ENCODE measurements around the gene FAM185A. TPM values are rescaled to one million over a fixed set of nuclear protein-coding genes. Genes with fewer than 3 reads are reported as not detected.
"Not testable (repeated sequence)": the region's sequence is repeated elsewhere in the genome, so short reads cannot be mapped to it uniquely, and the experiment has no call there.

The FAM185A gene
- total RNA-seq, 1 donor from 2014 or later, result 7.7 TPM

DNA sequence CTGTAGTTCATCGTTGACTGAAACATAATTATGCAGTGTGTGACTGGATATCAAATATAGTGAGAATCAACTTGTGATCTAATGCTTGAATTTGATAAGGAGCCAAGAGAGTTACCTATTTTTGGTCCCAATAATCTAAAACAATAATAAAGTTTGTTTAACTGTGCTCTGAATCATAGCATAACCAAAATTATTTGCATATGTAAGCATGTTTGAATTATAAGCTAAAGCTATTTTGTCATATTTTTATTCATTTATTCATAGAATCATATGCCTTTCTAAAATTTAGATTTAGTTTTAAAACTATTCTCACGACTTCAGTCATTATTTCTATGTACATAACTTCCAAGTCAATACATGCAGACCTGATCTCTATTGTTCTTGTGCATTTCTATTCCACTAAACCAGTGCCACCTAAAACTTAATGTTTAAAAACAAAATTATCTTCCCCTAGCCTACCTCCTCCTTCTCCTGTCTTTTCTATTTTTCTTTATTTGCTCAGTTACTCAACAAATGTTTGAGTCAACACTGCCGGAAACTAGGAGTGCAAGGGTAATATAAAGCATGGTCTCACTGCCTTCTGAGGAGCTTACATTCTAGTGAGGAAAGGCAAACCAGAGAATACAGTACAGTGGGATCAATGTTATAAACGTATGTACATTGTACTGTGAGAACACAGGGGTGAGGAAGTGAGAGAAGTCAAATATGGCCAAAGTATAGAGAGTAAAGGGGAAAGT is 41.7 kb downstream of the FAM185A start:
- H3K4me3 Mint-ChIP-seq; H3K9me3 Mint-ChIP-seq; DNase-seq (ENCODE audit: low read depth, low spot score); H3K27me3 Mint-ChIP-seq (ENCODE audit: low read depth); H3K4me1 Mint-ChIP-seq; H3K27ac Mint-ChIP-seq (ENCODE audit: unreplicated experiment); H3K36me3 Mint-ChIP-seq (ENCODE audit: low read depth): not testable (repeated sequence)

- not testable (repeated sequence) for H3K4me3 Mint-ChIP-seq; H3K27me3 Mint-ChIP-seq (ENCODE audit: low read depth); DNase-seq (ENCODE audit: low read depth, low spot score); H3K4me1 Mint-ChIP-seq; H3K36me3 Mint-ChIP-seq (ENCODE audit: low read depth); H3K27ac Mint-ChIP-seq (ENCODE audit: unreplicated experiment); H3K9me3 Mint-ChIP-seq
Measured at GRCh38 chr7:102791367-102791766, 42.6 kb downstream of the FAM185A start.

GRCh38 chr7:102791831-102792230 is 43.0 kb downstream of the FAM185A start:
- not testable (repeated sequence) for H3K27ac Mint-ChIP-seq (ENCODE audit: unreplicated experiment); H3K4me3 Mint-ChIP-seq; DNase-seq (ENCODE audit: low read depth, low spot score); H3K27me3 Mint-ChIP-seq (ENCODE audit: low read depth); H3K9me3 Mint-ChIP-seq; H3K4me1 Mint-ChIP-seq
- peaks cover 13% of the 10 kb centered on the region for H3K36me3 Mint-ChIP-seq (ENCODE audit: low read depth)

DNA sequence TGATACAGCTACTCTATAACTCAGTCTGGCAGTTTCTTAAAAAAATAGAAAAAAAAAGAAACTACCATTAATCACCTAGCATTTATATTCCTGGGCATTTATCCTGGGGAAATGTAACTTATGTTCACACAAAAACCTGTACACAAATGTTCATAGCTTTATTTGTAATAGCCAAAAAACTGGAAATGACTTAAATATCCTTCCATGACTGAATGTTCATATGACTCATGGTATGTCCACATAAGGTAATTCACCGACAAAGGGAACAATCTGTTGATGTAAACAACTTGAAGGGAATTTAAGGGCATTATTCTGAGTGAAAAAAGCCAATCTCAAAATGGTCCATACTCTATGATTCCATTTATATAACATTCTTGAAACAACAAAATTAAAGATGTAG is 45.8 kb downstream of the FAM185A start:
- H3K27ac Mint-ChIP-seq (ENCODE audit: unreplicated experiment); DNase-seq (ENCODE audit: low read depth, low spot score); H3K4me3 Mint-ChIP-seq; H3K27me3 Mint-ChIP-seq (ENCODE audit: low read depth); H3K4me1 Mint-ChIP-seq; H3K9me3 Mint-ChIP-seq: not testable (repeated sequence)
- peaks cover 19% of the 10 kb centered on the region for H3K36me3 Mint-ChIP-seq (ENCODE audit: low read depth)

DNA sequence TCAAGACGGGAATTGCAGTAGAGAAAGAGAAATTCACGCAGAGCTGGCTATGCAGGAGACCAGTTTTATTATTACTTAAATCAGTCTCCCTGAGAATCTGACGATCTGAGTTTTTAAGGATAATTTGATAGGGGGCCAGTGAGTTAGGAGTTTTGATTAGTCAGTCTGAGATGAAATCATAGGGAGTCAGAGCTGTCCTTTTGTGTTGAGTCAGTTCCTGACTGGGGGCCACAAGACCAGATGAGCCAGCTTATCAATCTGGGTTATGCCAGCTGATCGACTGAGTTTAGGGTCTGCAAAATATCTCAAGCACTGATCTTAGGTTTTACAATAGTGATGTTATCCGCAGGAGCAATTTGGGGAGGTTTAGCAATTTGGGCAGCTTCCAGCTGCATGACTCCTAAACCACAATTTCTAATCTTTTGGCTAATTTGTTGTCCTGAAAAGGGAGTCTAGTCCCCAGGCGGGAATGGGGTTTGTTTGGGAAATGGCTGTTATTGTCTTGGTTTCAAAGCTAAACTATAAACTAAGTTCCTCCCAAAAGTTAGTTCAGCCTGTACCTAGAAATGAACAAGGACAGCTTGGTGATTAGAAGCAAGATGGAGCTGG is 47.3 kb downstream of the FAM185A start:
- H3K27me3 Mint-ChIP-seq (ENCODE audit: low read depth); H3K27ac Mint-ChIP-seq (ENCODE audit: unreplicated experiment); H3K4me3 Mint-ChIP-seq; DNase-seq (ENCODE audit: low read depth, low spot score); H3K4me1 Mint-ChIP-seq: not testable (repeated sequence)
- Mint-ChIP-seq H3K9me3 (peaks cover 11% of the 10 kb centered on the region), H3K36me3 (ENCODE audit: low read depth) (peaks cover 31% of the 10 kb centered on the region)

- H3K27ac Mint-ChIP-seq (ENCODE audit: unreplicated experiment), result no peak overlapping the region
- H3K4me3 Mint-ChIP-seq, result no peak overlapping the region
- TF ChIP-seq, protein P1, sequence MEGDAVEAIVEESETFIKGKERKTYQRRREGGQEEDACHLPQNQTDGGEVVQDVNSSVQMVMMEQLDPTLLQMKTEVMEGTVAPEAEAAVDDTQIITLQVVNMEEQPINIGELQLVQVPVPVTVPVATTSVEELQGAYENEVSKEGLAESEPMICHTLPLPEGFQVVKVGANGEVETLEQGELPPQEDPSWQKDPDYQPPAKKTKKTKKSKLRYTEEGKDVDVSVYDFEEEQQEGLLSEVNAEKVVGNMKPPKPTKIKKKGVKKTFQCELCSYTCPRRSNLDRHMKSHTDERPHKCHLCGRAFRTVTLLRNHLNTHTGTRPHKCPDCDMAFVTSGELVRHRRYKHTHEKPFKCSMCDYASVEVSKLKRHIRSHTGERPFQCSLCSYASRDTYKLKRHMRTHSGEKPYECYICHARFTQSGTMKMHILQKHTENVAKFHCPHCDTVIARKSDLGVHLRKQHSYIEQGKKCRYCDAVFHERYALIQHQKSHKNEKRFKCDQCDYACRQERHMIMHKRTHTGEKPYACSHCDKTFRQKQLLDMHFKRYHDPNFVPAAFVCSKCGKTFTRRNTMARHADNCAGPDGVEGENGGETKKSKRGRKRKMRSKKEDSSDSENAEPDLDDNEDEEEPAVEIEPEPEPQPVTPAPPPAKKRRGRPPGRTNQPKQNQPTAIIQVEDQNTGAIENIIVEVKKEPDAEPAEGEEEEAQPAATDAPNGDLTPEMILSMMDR (conservative IDR thresholded peaks at IDR 0.05), result no peak
- H3K27me3 Mint-ChIP-seq (ENCODE audit: low read depth), result no peaks in the 10 kb centered on the region
- H3K36me3 Mint-ChIP-seq (ENCODE audit: low read depth), result peaks cover 39% of the 10 kb centered on the region
- H3K9me3 Mint-ChIP-seq, result peaks cover 20% of the 10 kb centered on the region
- no peaks in the 10 kb centered on the region for H3K4me1 Mint-ChIP-seq
- no peak for DNase-seq (ENCODE audit: low read depth, low spot score)
Measured at GRCh38 chr7:102806613-102807012, 57.8 kb downstream of the FAM185A start.

GRCh38 chr7:102810916-102811315 is 62.1 kb downstream of the FAM185A start:
- Mint-ChIP-seq H3K4me3 (no peak overlapping the region), H3K9me3 (no peaks in the 10 kb centered on the region), H3K4me1 (no peaks in the 10 kb centered on the region), H3K36me3 (ENCODE audit: low read depth) (peaks cover 20% of the 10 kb centered on the region), H3K27ac (ENCODE audit: unreplicated experiment) (no peak overlapping the region), H3K27me3 (ENCODE audit: low read depth) (no peaks in the 10 kb centered on the region)
- TF ChIP-seq, protein P1 (conservative IDR thresholded peaks at IDR 0.05), result no peak
- DNase-seq (ENCODE audit: low read depth, low spot score), result no peak

- DNase-seq (ENCODE audit: low read depth, low spot score), result no peak
- Mint-ChIP-seq H3K27me3 (ENCODE audit: low read depth) (no peaks in the 10 kb centered on the region), H3K27ac (ENCODE audit: unreplicated experiment) (no peak overlapping the region), H3K4me3 (no peak overlapping the region), H3K9me3 (no peaks in the 10 kb centered on the region), H3K4me1 (no peaks in the 10 kb centered on the region), H3K36me3 (ENCODE audit: low read depth) (peaks cover 12% of the 10 kb centered on the region)
- TF ChIP-seq, protein P1 (conservative IDR thresholded peaks at IDR 0.05), result no peak
Measured at GRCh38 chr7:102811942-102812678, 63.3 kb downstream of the FAM185A start.
